Measurements from ENCODE around the gene NEBL. TPM values are rescaled to one million over a fixed set of nuclear protein-coding genes. Genes with fewer than 3 reads are reported as not detected.

The NEBL gene
- total RNA-seq, 4 donors from 2014 or later = 6.0 to 14.0 (median 12.1) TPM

DNA sequence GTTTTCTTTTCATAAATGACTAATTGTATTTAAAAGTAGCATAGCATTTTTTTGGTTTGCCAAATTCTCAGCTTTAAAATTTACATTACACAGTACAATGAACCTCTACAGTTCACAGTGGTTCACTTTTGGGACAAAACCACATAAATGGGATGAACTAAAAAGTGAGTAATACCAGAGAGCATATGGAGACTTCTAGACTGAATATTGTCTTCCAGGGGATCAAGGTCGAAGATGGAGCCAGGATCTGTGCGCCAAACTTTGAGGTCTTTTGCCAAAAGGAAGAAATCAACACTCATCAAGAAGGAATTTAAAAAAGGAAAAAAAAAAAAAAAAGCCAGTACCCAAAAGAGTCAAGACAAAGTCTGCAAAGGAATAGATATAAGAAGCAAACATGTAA lies 87.5 kb downstream of the NEBL start:
- Histone ChIP-seq H3K27me3 (no peaks in the 10 kb centered on the region), H3K27ac (no peak overlapping the region), H3K4me3 (no peak overlapping the region), H3K9me3 (no peaks in the 10 kb centered on the region), H3K4me1 (no peaks in the 10 kb centered on the region), H3K36me3 (no peaks in the 10 kb centered on the region)
- intact Hi-C loops (cut with DNase I; ENCODE audit: low total_unique reads) (loop anchor here (5.0 kb wide), 1 partner anchor 893 kb away; no protein-coding TSS in a partner anchor), in situ Hi-C loops (cut with MboI; ENCODE audit: low pct_ligation_motif_present in 1 of 4, low pct_unique_long_range_greater_than_20kb in 1 of 4, low sequenced_read_pairs in 3 of 4) (no loop called here)
- TF ChIP-seq EP300 (IDR thresholded peaks at IDR 0.05; ENCODE audit: low read depth) (no peak), POLR2AphosphoS5 (IDR thresholded peaks at IDR 0.05) (no peak), POLR2A (IDR thresholded peaks at IDR 0.05) (no peak)
- TF ChIP-seq, protein P1, sequence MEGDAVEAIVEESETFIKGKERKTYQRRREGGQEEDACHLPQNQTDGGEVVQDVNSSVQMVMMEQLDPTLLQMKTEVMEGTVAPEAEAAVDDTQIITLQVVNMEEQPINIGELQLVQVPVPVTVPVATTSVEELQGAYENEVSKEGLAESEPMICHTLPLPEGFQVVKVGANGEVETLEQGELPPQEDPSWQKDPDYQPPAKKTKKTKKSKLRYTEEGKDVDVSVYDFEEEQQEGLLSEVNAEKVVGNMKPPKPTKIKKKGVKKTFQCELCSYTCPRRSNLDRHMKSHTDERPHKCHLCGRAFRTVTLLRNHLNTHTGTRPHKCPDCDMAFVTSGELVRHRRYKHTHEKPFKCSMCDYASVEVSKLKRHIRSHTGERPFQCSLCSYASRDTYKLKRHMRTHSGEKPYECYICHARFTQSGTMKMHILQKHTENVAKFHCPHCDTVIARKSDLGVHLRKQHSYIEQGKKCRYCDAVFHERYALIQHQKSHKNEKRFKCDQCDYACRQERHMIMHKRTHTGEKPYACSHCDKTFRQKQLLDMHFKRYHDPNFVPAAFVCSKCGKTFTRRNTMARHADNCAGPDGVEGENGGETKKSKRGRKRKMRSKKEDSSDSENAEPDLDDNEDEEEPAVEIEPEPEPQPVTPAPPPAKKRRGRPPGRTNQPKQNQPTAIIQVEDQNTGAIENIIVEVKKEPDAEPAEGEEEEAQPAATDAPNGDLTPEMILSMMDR (IDR thresholded peaks at IDR 0.05) = no peak
- DNase-seq = no peak
- WGBS, 2 donors (ENCODE audit: low coverage in 1 of 2) = 88% methylated on average over 2 of the region's 2 CpGs

DNA sequence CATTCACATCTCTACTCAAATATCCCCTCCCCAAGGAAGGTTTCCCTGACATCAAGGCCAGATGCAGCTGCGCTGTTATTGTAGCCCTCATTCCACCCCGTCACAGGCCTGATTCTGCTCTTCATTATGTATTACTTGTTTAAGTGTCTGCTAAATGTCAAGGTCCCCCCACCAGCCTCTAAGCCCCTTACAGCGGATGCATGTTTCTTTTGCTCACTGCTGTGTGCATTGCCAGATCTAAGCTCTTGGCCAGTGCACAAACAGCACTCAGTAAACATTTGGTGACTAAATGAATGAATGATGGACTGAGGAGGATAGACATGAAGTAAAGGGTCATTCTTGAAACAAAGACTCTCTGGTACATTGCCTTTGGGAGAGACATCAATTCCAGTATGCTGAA lies 90.6 kb downstream of the NEBL start:
- 80 to 85% methylated on average over 3 of the region's 3 CpGs for WGBS, 2 donors (ENCODE audit: low coverage in 1 of 2)
- no peak for DNase-seq
- no peak overlapping the region for H3K4me3 ChIP-seq
- TF ChIP-seq, protein P1 (IDR thresholded peaks at IDR 0.05) = no peak
- TF ChIP-seq EP300 (IDR thresholded peaks at IDR 0.05; ENCODE audit: low read depth) (no peak), POLR2AphosphoS5 (IDR thresholded peaks at IDR 0.05) (no peak), POLR2A (IDR thresholded peaks at IDR 0.05) (no peak)
- no peaks in the 10 kb centered on the region for H3K27me3 ChIP-seq
- H3K27ac ChIP-seq = no peak overlapping the region
- H3K36me3 ChIP-seq = no peaks in the 10 kb centered on the region
- H3K9me3 ChIP-seq = no peaks in the 10 kb centered on the region
- intact Hi-C loops (cut with DNase I; ENCODE audit: low total_unique reads) (no loop called here), in situ Hi-C loops (cut with MboI; ENCODE audit: low pct_ligation_motif_present in 1 of 4, low pct_unique_long_range_greater_than_20kb in 1 of 4, low sequenced_read_pairs in 3 of 4) (no loop called here)
- H3K4me1 ChIP-seq = no peaks in the 10 kb centered on the region

DNA sequence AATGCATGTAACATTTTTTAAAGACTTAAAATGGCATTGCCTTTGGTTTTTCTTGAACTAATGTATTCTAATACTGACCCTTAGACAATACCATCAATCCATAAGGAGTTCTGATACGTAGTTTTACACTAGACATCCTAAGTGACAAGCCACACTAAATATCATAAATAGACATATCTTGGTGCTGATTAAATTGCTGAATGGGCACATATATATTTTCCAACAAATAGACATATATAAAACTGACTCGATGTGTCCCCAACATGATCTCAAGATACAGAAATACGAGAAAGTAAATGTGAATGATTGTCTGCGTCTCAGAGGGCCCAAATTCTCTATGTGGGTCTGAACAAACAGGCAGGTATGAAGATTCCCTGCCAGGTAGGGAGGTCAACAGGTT lies 99.8 kb downstream of the NEBL start:
- no peaks in the 10 kb centered on the region for H3K4me1 ChIP-seq
- H3K4me3 ChIP-seq = no peak overlapping the region
- H3K9me3 ChIP-seq = no peaks in the 10 kb centered on the region
- in situ Hi-C loops (cut with MboI; ENCODE audit: low pct_ligation_motif_present in 1 of 4, low pct_unique_long_range_greater_than_20kb in 1 of 4, low sequenced_read_pairs in 3 of 4) = no loop called here
- WGBS, 2 donors (ENCODE audit: low coverage in 1 of 2) = 49 to 74% methylated on average over 4 of the region's 4 CpGs
- TF ChIP-seq EP300 (IDR thresholded peaks at IDR 0.05; ENCODE audit: low read depth) (no peak), POLR2AphosphoS5 (IDR thresholded peaks at IDR 0.05) (no peak)
- TF ChIP-seq, protein P1 (IDR thresholded peaks at IDR 0.05) = no peak
- DNase-seq = no peak
- no peak overlapping the region for H3K27ac ChIP-seq
- no peaks in the 10 kb centered on the region for H3K36me3 ChIP-seq
- no peaks in the 10 kb centered on the region for H3K27me3 ChIP-seq
- intact Hi-C loops (cut with DNase I; ENCODE audit: low total_unique reads) = no loop called here

DNA sequence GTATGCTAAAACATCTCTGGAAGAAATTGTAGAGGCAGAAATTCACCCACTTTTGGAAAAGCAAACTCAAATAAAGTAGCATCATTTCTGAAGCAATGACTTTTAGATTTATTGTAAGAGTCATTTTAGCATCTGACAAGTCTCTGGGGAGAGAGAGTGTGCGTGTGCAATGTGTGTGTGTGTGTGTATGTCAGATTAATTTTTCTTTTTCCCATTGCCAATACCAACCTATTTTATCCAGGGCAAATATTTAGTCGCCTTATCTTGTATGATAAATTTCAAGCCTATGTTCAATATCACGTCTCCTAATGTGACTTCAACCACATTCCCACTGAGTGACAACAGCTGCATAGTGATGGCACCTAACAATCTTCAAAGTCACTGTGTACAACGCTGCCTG lies 101.7 kb downstream of the NEBL start:
- H3K36me3 ChIP-seq = no peaks in the 10 kb centered on the region
- WGBS, 2 donors (ENCODE audit: low coverage in 1 of 2) = 71 to 84% methylated on average over 4 of the region's 4 CpGs
- no peaks in the 10 kb centered on the region for H3K9me3 ChIP-seq
- TF ChIP-seq POLR2AphosphoS5 (IDR thresholded peaks at IDR 0.05) (no peak), POLR2A (IDR thresholded peaks at IDR 0.05) (no peak), EP300 (IDR thresholded peaks at IDR 0.05; ENCODE audit: low read depth) (no peak)
- TF ChIP-seq, protein P1 (IDR thresholded peaks at IDR 0.05) = no peak
- in situ Hi-C loops (cut with MboI; ENCODE audit: low pct_ligation_motif_present in 1 of 4, low pct_unique_long_range_greater_than_20kb in 1 of 4, low sequenced_read_pairs in 3 of 4) (no loop called here), intact Hi-C loops (cut with DNase I; ENCODE audit: low total_unique reads) (no loop called here)
- H3K4me1 ChIP-seq = no peaks in the 10 kb centered on the region
- no peak for DNase-seq
- no peak overlapping the region for H3K4me3 ChIP-seq
- H3K27ac ChIP-seq = no peak overlapping the region
- H3K27me3 ChIP-seq = no peaks in the 10 kb centered on the region

Measured in transverse colon (tissue), 4 donors.